A673 (cell line): ENCODE measurements around the gene C7orf57. TPM values are rescaled to one million over a fixed set of nuclear protein-coding genes. Genes with fewer than 3 reads are reported as not detected.

Experiments used
- BruUV-seq: library from RNA; stranded (reverse); fragments of 400-500 nt; replicated peaks from 2 replicates; lab custom pipeline; 2021; lab: Mats Ljungman, UMichigan
- CTCF ChIA-PET: fragments of 300-600 bp; sonication (Branson Sonifier 250); formaldehyde crosslinking; loops from one replicate; lab custom pipeline; 2022; ENCODE audit warnings: antibody characterized with exemption; lab: Charles Lee
- POLR2A ChIA-PET: fragments of 300-600 bp; sonication (Branson Sonifier 250); formaldehyde crosslinking; loops from one replicate; lab custom pipeline; 2022; ENCODE audit warnings: antibody characterized with exemption; ENCODE audit not compliant: low non-redundant PET; lab: Charles Lee
- DNase-seq: peaks from one replicate; pipeline ENCODE4 v3.0.0-alpha.2; 2015; ENCODE audit warnings: low spot score
- H3K27ac ChIP-seq: fragments of 200-600 bp; sonication (generic); 2 replicates; pipeline ENCODE4 v1.5.1; 2016; ENCODE audit warnings: mixed run types, low read depth, mild to moderate bottlenecking, mixed read lengths, antibody characterized with exemption, low read length; ENCODE audit not compliant: poor library complexity, severe bottlenecking
- H3K27me3 ChIP-seq: fragments of 200-600 bp; sonication (generic); replicated peaks from 2 replicates; pipeline ENCODE4 v1.6.1; 2017; ENCODE audit warnings: mixed run types, low read depth, mild to moderate bottlenecking, mixed read lengths, antibody characterized with exemption, low read length; ENCODE audit not compliant: insufficient read depth, poor library complexity
- H3K36me3 ChIP-seq: fragments of 200-600 bp; sonication (generic); 2 replicates; pipeline ENCODE4 v1.6.1; 2016; ENCODE audit warnings: mixed run types, mild to moderate bottlenecking, mixed read lengths, antibody characterized with exemption, low read length; ENCODE audit not compliant: insufficient read depth, poor library complexity, severe bottlenecking
- H3K4me1 ChIP-seq: fragments of 200-600 bp; sonication (generic); 2 replicates; pipeline ENCODE4 v1.6.1; 2017; ENCODE audit warnings: mixed run types, mild to moderate bottlenecking, mixed read lengths, antibody characterized with exemption, low read length; ENCODE audit not compliant: insufficient read depth, poor library complexity, severe bottlenecking
- H3K4me3 ChIP-seq: fragments of 200-600 bp; sonication (generic); 2 replicates; pipeline ENCODE4 v1.5.1; 2016; ENCODE audit warnings: low read depth, mixed run types, mild to moderate bottlenecking, mixed read lengths, low read length; ENCODE audit not compliant: poor library complexity, severe bottlenecking
- H3K9me3 ChIP-seq: fragments of 200-600 bp; sonication (generic); 2 replicates; pipeline ENCODE4 v1.6.1; 2016; ENCODE audit warnings: mixed run types, low read depth, mild to moderate bottlenecking, mixed read lengths, antibody characterized with exemption, low read length; ENCODE audit not compliant: poor library complexity, severe bottlenecking
- CTCF ChIP-seq: fragments of 300-800, 200-600 bp; sonication (generic); conservative IDR thresholded peaks from 2 replicates; pipeline ENCODE4 v1.5.1; 2017; ENCODE audit warnings: low read depth, mild to moderate bottlenecking, antibody characterized with exemption, low read length, moderate library complexity, mixed read lengths
- EZH2 ChIP-seq: fragments of 200-600 bp; sonication (generic); IDR thresholded peaks from 2 replicates; pipeline ENCODE4 v1.6.1; 2017; ENCODE audit warnings: borderline replicate concordance, low read depth, mild to moderate bottlenecking, mixed read lengths, antibody characterized with exemption, low read length; ENCODE audit not compliant: poor library complexity, severe bottlenecking
- intact Hi-C: fragments of 100-400 bp; cut with micrococcal nuclease; formaldehyde crosslinking; loops from one replicate; pipeline ENCODE4 v1.10.0; 2022; ENCODE audit not compliant: unreplicated experiment
- total RNA-seq: library from RNA; stranded (reverse); gene quantifications from 2 replicates; pipeline ENCODE4 v1.2.3, GENCODE V29; 2021

The C7orf57 gene
- total RNA-seq, 1 experiment from 2014 or later = not detected

DNA sequence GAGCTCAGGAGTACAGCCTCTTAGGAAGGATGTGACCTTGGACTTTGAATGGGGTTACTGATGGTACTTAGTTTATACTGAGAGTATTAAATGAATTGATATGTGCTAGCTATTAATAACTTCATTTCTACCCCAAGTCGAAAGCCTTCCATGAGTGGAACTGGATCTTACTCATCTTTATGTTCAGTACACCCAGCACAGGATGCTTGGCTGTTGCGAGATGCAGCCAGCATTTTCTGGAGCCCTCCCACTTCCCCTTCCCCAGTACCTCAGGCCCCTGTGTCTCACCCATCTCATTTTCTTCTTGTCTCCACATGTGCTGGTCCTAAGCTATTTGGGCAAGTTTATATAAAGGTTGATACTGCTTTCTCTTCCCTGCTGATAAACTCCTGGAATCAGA is 60.9 kb downstream of the C7orf57 start:
- no peak overlapping the region for H3K4me3 ChIP-seq
- ChIA-PET CTCF (no interaction called here), POLR2A (no interaction called here)
- intact Hi-C loops = no loop called here
- H3K27ac ChIP-seq = no peak overlapping the region
- H3K27me3 ChIP-seq = no peaks in the 10 kb centered on the region
- H3K36me3 ChIP-seq = no peaks in the 10 kb centered on the region
- no peaks in the 10 kb centered on the region for H3K9me3 ChIP-seq
- BruUV-seq = no TSS peak
- DNase-seq = no peak
- no peaks in the 10 kb centered on the region for H3K4me1 ChIP-seq
- TF ChIP-seq EZH2 (no peak), CTCF (no peak)

DNA sequence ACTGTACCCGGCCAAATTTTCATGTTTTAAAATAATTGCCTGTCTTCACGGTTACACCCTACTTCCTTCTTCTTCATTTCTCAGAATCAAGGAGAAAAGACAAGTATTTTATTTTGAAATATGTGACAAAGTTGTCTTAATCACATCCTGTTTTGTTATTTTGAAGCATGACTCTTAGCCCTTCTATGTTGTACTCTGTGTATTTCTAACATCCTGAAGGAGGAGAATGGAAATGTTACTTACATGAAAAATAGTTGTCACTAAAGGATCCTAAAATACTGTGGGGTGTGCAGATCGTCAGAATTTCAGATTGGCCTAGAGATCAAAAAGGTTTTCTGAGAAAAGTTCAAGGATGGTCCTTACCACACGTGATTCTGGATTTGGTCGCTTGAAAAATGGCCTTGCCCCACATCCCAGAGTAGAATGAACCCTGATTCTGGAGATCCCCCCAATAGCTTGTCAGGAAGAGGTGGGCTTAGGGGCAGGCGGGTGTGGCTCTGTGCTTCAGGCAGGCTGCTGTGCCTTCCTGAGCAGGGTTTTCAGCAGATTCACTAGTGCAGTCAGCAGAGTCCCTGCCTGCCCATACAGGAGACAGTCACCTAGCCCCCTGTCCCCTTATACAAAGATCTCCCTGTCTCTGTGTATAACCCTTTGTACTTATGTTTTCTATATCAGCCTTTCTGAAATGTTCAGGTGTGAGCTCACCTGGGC is 62.3 kb downstream of the C7orf57 start:
- Histone ChIP-seq H3K4me3 (no peak overlapping the region), H3K27ac (no peak overlapping the region), H3K4me1 (no peaks in the 10 kb centered on the region), H3K27me3 (no peaks in the 10 kb centered on the region), H3K9me3 (no peaks in the 10 kb centered on the region), H3K36me3 (no peaks in the 10 kb centered on the region)
- TF ChIP-seq CTCF (no peak), EZH2 (no peak)
- intact Hi-C loops = no loop called here
- ChIA-PET CTCF (no interaction called here), POLR2A (no interaction called here)
- BruUV-seq = no TSS peak
- DNase-seq = no peak

- ChIA-PET POLR2A (no interaction called here), CTCF (no interaction called here)
Measured at GRCh38 chr7:48098846-48099245, 63.5 kb downstream of the C7orf57 start.

More at GRCh38 chr7:48098846-48099245, 63.5 kb downstream of the C7orf57 start:
- Histone ChIP-seq H3K36me3 (no peaks in the 10 kb centered on the region), H3K4me1 (no peaks in the 10 kb centered on the region), H3K4me3 (no peak overlapping the region), H3K27ac (no peak overlapping the region), H3K9me3 (no peaks in the 10 kb centered on the region), H3K27me3 (no peaks in the 10 kb centered on the region)
- intact Hi-C loops = no loop called here
- TF ChIP-seq CTCF (no peak), EZH2 (no peak)
- DNase-seq = no peak
- BruUV-seq = no TSS peak
